Activated CD8-positive, alpha-beta memory T cell treated with anti-CD3 and anti-CD28 coated beads for 4 hours (primary cell): ENCODE results near the gene TUBGCP2.
A peak's percentile ranks its signal among the peaks of the same experiment; 100 is the strongest.
"Not testable (repeated sequence)": the region's sequence is repeated elsewhere in the genome, so short reads cannot be mapped to it uniquely, and the experiment has no call there.

Experiments used
- DNase-seq, 2 donors: peaks; one replicate each; pipeline ENCODE4 v3.0.0-alpha.2; 2020; ENCODE audit warnings: low read depth in 2 of 2

Gene TUBGCP2

GRCh38 chr10:133325440-133326222 lies 17.0 kb upstream of the TUBGCP2 start:
- DNase-seq = no peak

DNA sequence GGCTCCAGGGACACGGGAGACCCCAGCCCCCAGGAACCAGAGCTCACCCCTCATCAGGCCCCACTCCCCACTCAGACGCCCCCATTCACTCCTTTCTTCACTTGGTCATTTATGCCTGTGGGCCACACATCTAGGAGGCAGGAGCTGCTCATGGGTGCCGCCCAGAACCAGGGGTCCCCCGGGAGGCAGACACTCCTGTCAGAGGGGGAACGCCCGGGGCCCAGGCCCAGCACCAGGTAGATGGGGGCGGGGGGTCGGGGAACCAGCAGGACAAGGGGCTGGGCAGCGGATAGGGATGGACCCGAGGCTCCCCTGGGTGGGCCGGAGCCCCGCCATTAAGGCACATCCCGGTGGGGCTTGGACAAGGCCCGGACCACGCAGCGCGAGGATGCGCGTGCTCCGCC lies 16.2 kb upstream of the TUBGCP2 start:
- DNase-seq = no peak

- peak in 1 of 2 donors; percentile 31 for DNase-seq
Observed at GRCh38 chr10:133324198-133324792, 15.6 kb upstream of the TUBGCP2 start.

DNA sequence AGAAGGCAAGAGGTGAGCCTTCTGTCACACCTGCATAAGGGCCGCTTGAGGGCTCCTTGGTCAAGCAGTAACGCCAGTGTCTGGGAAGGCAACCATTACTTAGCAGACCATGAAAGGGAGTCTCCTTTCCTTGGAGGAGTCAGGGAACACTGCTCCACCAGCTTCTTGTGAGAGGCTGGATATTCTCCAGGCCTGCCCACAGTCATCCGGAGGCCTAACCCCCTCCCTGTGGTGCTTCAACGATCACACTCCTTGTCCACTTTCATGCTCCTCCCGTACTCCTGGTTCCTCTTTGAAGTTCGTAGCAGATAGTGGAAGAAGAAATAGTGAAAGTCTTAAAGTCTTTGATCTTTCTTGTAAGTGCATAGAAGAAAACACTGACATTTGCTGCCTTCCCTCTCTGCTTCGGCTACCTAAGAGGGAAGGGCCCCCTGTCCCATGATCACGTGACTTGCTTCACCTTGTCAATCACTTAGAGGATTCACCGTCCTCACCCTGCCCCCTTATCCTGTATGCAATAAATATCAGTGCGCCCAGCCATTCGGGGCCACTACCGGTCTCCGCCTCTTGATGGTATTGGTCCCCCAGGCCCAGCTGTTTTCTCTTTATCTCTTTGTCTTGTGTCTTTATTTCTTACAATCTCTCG lies 13.5 kb upstream of the TUBGCP2 start:
- DNase-seq = not testable (repeated sequence)

- not testable (repeated sequence) for DNase-seq
Observed at GRCh38 chr10:133320852-133321422, 12.3 kb upstream of the TUBGCP2 start.

GRCh38 chr10:133318494-133319127 lies 9.9 kb upstream of the TUBGCP2 start:
- DNase-seq = peak in 1 of 2 donors; percentile 22

DNA sequence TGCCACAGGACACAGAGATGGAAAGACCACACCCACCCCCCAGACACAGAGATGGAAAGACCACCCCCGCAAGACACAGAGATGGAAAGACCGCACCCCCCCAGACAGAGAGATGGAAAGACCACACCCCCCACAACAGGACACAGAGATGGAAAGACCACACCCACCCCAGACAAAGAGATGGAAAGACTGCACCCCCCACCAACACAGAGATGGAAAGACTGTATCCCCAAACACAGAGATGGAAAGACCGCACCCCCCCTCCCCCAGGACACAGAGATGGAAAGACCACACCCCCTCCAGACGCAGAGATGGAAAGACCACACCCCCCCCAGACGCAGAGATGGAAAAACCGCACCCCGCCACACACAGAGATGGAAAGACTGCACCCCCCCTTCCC lies 8.1 kb upstream of the TUBGCP2 start:
- no peak for DNase-seq

DNA sequence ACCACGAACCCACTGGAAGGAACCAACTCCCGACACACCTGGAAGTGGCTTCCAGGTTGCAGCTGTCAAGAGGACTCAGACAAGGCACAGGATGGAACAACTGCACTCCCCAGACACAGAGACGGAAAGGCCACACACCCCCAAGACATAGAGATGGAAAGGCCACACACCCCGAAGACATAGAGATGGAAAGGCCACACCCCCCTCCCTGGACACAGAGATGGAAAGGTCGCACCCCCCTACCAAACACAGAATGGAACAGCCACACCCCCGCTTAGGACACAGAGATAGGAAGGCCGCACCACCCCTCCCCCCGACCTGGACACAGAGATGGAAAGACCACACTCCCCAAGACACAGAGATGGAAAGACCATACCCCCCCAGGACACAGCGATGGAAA lies 7.6 kb upstream of the TUBGCP2 start:
- no peak for DNase-seq

- no peak for DNase-seq
Observed at GRCh38 chr10:133315847-133316246, 7.2 kb upstream of the TUBGCP2 start.

GRCh38 chr10:133314911-133315310 lies 6.2 kb upstream of the TUBGCP2 start:
- no peak for DNase-seq

DNA sequence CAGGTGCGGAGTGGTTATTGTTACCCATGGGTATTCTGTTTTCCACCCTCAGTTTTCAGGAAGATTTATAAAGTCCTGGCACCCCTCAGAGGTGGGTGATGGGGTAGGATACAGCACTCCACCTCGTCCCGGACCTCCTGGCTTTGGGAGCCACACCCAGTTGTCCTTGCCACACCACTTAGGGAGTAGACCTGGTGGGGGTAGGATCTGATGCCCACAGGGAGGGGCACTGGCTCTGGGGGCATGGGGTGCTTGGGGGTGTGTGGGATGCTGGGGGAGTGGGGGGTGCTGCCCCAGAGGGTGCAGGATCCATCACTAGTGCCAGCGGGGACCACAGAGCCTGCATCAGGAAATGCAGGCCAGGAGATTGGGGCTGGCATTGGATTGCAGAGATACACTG lies 4.5 kb upstream of the TUBGCP2 start:
- no peak for DNase-seq

DNA sequence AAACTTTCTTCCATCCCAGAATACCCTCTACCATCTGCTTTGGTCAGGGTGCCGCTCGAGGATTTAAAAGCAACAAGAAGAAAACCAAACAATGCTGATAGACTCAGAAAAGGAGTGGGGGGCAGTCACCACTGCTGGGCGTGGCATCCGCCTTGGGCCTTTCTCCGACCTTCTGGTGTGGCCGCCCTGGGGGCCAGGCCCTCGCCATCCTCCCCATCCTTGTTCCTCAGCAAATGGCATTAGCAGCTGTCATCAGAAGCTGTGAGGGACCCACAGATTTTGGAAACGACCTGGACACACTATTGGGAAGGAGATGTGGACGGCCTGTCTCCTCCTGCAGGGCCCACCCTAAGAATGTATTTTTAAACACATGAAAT lies 4.1 kb upstream of the TUBGCP2 start:
- no peak for DNase-seq

DNA sequence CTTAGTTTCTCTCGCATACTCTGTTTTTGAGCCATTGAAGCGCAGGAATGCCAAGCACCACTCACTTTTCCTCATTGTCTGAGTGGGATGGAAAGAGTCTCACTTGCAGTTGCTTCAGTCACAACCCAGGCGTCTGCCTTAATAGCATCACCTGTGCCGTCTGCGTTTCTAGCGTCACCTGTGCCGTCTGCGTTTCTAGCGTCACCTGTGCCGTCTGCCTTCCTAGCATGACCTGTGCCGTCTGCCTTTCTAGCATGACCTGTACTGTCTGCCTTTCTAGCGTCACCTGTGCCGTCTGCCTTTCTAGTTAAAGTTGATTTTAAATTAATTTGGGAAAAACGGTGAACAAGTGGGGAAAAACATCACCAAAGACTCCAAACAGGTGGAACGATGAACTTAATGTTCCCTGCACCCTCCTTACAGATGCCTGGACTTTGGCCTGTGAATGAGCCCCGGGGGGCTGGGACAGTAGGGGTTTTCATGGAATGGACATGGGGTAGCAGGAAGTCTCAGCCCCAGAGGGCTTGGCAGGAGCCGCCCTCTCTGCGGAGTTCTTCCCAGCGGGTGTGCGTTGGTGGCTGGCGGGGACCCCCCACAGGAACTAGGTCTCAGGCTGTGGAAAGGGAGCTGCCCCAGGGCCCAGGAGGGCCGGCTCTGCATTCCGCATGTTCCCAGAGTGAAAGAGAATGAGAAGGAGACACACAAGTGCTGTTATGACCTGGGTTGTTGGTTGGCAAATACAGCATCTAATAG lies 3.5 kb upstream of the TUBGCP2 start:
- DNase-seq = no peak

DNA sequence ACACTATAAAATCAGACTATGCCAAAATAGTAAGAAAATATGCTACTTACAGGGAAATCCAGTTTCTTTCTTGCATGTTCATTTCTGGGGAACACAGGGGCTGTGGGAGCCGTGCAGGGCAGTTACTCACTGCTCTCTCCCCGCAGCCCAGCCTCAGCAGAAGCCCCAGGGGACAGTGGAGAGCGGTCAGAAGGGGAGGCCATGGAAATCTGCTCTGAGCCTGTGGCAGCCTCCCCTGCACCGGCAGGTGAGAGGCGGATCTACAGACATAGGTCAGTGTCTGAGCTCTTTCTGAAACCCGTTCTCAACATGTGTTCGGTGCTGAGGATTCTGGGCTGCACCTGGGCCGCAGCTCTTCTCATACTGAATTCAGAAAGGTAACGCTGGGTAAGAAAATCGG lies 2.9 kb upstream of the TUBGCP2 start:
- DNase-seq = no peak

GRCh38 chr10:133310789-133311188 lies 2.1 kb upstream of the TUBGCP2 start:
- DNase-seq = no peak

GRCh38 chr10:133310399-133310755 lies 1.7 kb upstream of the TUBGCP2 start:
- DNase-seq = no peak

DNA sequence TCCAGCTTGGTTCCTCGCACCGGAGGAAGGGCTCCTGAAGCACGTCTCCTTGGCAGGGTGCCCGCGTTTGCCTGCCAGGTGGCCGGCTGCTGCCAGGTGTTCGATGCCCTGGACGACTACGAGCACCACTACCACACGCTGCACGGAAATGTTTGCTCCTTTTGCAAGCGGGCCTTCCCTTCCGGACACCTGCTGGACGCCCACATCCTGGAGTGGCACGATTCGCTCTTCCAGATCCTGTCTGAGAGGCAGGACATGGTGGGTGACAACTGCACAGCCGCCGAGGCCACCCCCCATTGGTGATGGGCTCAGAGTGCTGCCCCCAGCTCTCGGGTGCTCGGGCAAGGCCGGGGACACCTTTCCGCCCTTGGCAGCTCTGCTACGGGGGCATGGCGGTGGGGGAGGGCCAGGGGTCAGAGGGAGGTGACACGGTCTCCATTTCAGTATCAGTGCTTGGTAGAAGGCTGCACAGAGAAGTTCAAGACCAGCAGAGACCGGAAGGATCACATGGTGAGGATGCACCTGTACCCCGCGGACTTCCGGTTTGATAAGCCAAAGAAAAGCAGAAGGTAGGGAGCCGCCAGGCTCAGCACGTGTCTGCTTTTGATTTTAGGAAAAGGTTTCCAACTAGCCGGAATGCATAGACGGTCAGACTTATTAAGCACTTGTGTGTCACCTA lies 1.2 kb upstream of the TUBGCP2 start:
- no peak for DNase-seq

DNA sequence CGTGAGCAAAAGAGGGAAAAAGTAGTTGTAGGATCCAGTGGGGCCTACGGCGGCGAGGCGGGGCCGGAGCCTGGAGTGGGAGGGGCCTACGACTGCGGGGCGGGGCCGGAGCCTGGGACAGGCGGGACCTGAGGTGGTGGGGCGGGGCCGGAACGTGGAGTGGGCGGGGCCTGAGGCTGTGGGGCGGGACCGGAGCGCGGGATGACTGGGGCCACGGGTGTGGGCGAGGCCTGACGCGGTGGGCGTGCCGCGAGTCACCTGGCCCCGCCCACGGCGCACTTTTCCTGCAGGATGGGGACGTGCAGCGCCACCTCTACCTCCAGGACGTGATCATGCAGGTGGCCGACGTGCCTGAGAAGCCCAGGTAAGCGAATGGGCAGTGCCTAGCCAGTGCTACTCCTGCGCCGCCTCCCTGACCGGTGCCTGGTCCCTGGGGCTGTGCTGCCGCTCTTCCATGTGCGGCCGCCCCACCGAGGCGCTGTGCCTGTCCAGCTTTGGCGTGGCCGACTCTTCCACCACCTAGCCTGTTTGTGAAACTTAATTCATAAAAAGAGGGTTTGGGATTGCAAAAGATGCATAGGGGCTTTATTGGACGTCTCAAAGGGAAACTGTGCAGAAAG lies 538 bp upstream of the TUBGCP2 start:
- DNase-seq = peak; percentile 84 to 87

GRCh38 chr10:133307776-133308420 lies 774 bp downstream of the TUBGCP2 start:
- peak; percentile 69 to 77 for DNase-seq

- DNase-seq = no peak
Observed at GRCh38 chr10:133306941-133307379, 1.7 kb downstream of the TUBGCP2 start.
